ENCODE data around the gene GP9.
"Not testable (repeated sequence)": the region's sequence is repeated elsewhere in the genome, so short reads cannot be mapped to it uniquely, and the experiment has no call there.

Gene GP9

GRCh38 chr3:129111076-129111780 is 50.6 kb downstream of the GP9 start:
- DNase-seq (ENCODE audit: low spot score) = not testable (repeated sequence)

Measured in RKO (cell line).